Keratinocyte (primary cell): ENCODE results near the gene DPP10. TPM values are rescaled to one million over a fixed set of nuclear protein-coding genes. Genes with fewer than 3 reads are reported as not detected.

ENCODE experiments used
- DNase-seq: peaks from one replicate; pipeline ENCODE4 v3.0.0-alpha.2; 2011; ENCODE audit warnings: low read depth, missing footprints, low spot score
- FAIRE-seq: peaks from 2 replicates; lab custom pipeline; 2011; peaks lifted over from hg19 to GRCh38; lab: Jason Lieb, UNC
- H2AFZ ChIP-seq: 2 replicates; pipeline ENCODE4 v1.6.0; 2012; ENCODE audit warnings: low read length, control low read depth, inconsistent platforms; ENCODE audit not compliant: control insufficient read depth
- H3K27ac ChIP-seq: 2 replicates; pipeline ENCODE4 v1.5.1; 2011; ENCODE audit warnings: low read length; ENCODE audit not compliant: control insufficient read depth, insufficient read depth
- H3K27me3 ChIP-seq: 3 replicates; pipeline ENCODE4 v1.6.0; 2011; ENCODE audit warnings: low read length; ENCODE audit not compliant: control insufficient read depth, insufficient read depth; ENCODE audit errors: extremely low read depth
- H3K36me3 ChIP-seq, 2 experiments: 2 replicates in 1 of 2; 3 replicates in 1 of 2; pipeline ENCODE4 v1.5.1; 2011; ENCODE audit warnings: low read length in 2 of 2, mild to moderate bottlenecking in 1 of 2; ENCODE audit not compliant: control insufficient read depth in 2 of 2, insufficient read depth in 2 of 2; ENCODE audit errors: extremely low read depth in 1 of 2
- H3K4me1 ChIP-seq: 3 replicates; pipeline ENCODE4 v1.5.1; 2011; ENCODE audit warnings: low read length; ENCODE audit not compliant: control insufficient read depth, insufficient read depth; ENCODE audit errors: extremely low read depth
- H3K4me2 ChIP-seq: 3 replicates; pipeline ENCODE4 v1.6.0; 2011; ENCODE audit warnings: low read depth, low read length; ENCODE audit not compliant: control insufficient read depth, insufficient read depth; ENCODE audit errors: extremely low read depth
- H3K4me3 ChIP-seq, 3 experiments: fragments of 200-600 bp in 1 of 3; sonication (generic) in 1 of 3; 2 replicates in 2 of 3; 3 replicates in 1 of 3; pipeline ENCODE4 v1.5.1; 2011 to 2016; ENCODE audit warnings: low read length in 3 of 3, mild to moderate bottlenecking in 3 of 3, control low read depth in 2 of 3, inconsistent platforms in 1 of 3, low read depth in 1 of 3, mixed read lengths in 1 of 3, mixed run types in 1 of 3, moderate library complexity in 1 of 3; ENCODE audit not compliant: control insufficient read depth in 2 of 3, insufficient read depth in 2 of 3; ENCODE audit errors: extremely low read depth in 1 of 3
- H3K79me2 ChIP-seq: 2 replicates; pipeline ENCODE4 v1.6.0; 2012; ENCODE audit warnings: low read length; ENCODE audit not compliant: control insufficient read depth, insufficient read depth
- H3K9ac ChIP-seq: 3 replicates; pipeline ENCODE4 v1.6.0; 2011; ENCODE audit warnings: low read length; ENCODE audit not compliant: control insufficient read depth, insufficient read depth; ENCODE audit errors: extremely low read depth
- H3K9me1 ChIP-seq: 3 replicates; pipeline ENCODE4 v1.6.0; 2011; ENCODE audit warnings: low read length; ENCODE audit not compliant: control insufficient read depth, insufficient read depth; ENCODE audit errors: extremely low read depth
- H3K9me3 ChIP-seq: 2 replicates; pipeline ENCODE4 v1.5.1; 2012; ENCODE audit warnings: low read depth, low read length; ENCODE audit not compliant: control insufficient read depth
- H4K20me1 ChIP-seq: 3 replicates; pipeline ENCODE4 v1.6.0; 2011; ENCODE audit warnings: low read length; ENCODE audit not compliant: control insufficient read depth, insufficient read depth; ENCODE audit errors: extremely low read depth
- CTCF ChIP-seq, 3 experiments: IDR thresholded peaks in 1 of 3; conservative IDR thresholded peaks in 1 of 3; optimal IDR thresholded peaks in 1 of 3; 2 replicates in 2 of 3; 3 replicates in 1 of 3; pipeline versions ENCODE3 to v1.5.1; 2011; ENCODE audit warnings: low read length in 3 of 3, mild to moderate bottlenecking in 3 of 3, moderate library complexity in 2 of 3, control low read depth in 1 of 3, inconsistent platforms in 1 of 3; ENCODE audit not compliant: insufficient read depth in 2 of 3; ENCODE audit errors: extremely low read depth in 1 of 3
- EZH2 ChIP-seq: IDR thresholded peaks from one replicate; pipeline ENCODE4 v1.6.1; 2012; ENCODE audit warnings: inconsistent platforms, mild to moderate bottlenecking, low read length, moderate library complexity
- dilution Hi-C: fragments of 300-500 bp; cut with MboI; formaldehyde crosslinking; loops from one replicate; pipeline ENCODE4 v1.7.0; 2020; ENCODE audit warnings: low sequenced_read_pairs; ENCODE audit not compliant: extremely low pct_ligation_motif_present
- polyA plus RNA-seq, 5 experiments: library from polyadenylated mRNA; depleted of rRNA in 3 of 5; stranded (reverse) in 3 of 5; stranded (forward) in 1 of 5; unstranded in 1 of 5; fragments of >200 nt; gene quantifications; 1 replicate in 1 of 5; 2 replicates in 3 of 5; 3 replicates in 1 of 5; pipeline versions ENCODE4 v1.2.1 to v1.2.3, GENCODE V29; 2011 to 2012; ENCODE audit warnings: missing spikeins in 2 of 5, low read depth in 1 of 5, low replicate concordance in 1 of 5

The DPP10 gene
- polyA plus RNA-seq, 1 donor (not counting 4 experiments of a cell fraction or from before 2014, with no cell fraction given) = not detected

- TF ChIP-seq EZH2 (no peak), CTCF (optimal IDR thresholded peaks at IDR 0.05 in 1 of 3, IDR thresholded peaks at IDR 0.05 in 1 of 3, conservative IDR thresholded peaks at IDR 0.05 in 1 of 3; ENCODE audit: extremely low read depth in 1 of 3, insufficient read depth in 2 of 3, low read length in 3 of 3) (no peak)
- Histone ChIP-seq H3K9ac (no peak overlapping the region), H3K27ac (no peak overlapping the region), H3K9me3 (no peaks in the 10 kb centered on the region), H2AFZ (no peak overlapping the region), H3K36me3 (no peaks in the 10 kb centered on the region), H4K20me1 (no peaks in the 10 kb centered on the region), H3K4me2 (no peak overlapping the region), H3K79me2 (no peaks in the 10 kb centered on the region), H3K9me1 (no peaks in the 10 kb centered on the region), H3K27me3 (no peaks in the 10 kb centered on the region), H3K4me1 (no peaks in the 10 kb centered on the region), H3K4me3 (no peak overlapping the region)
- no peak for DNase-seq
- dilution Hi-C loops = no loop called here
- FAIRE-seq = no peak
Observed at GRCh38 chr2:115558725-115559124, 1116.3 kb downstream of the DPP10 start.

GRCh38 chr2:115560666-115561065 is 1118.2 kb downstream of the DPP10 start:
- H2AFZ ChIP-seq = no peak overlapping the region
- DNase-seq (no peak), FAIRE-seq (no peak)
- no peak overlapping the region for H3K9ac ChIP-seq
- H3K79me2 ChIP-seq = no peaks in the 10 kb centered on the region
- no peaks in the 10 kb centered on the region for H3K9me1 ChIP-seq
- no peaks in the 10 kb centered on the region for H3K9me3 ChIP-seq
- H3K4me2 ChIP-seq = no peak overlapping the region
- H3K4me3 ChIP-seq = no peak overlapping the region
- H3K27me3 ChIP-seq = no peaks in the 10 kb centered on the region
- H3K4me1 ChIP-seq = no peaks in the 10 kb centered on the region
- H3K27ac ChIP-seq = no peak overlapping the region
- dilution Hi-C loops = no loop called here
- H4K20me1 ChIP-seq = no peaks in the 10 kb centered on the region
- H3K36me3 ChIP-seq = no peaks in the 10 kb centered on the region
- no peak for TF ChIP-seq EZH2
- no peak for TF ChIP-seq CTCF (optimal IDR thresholded peaks at IDR 0.05 in 1 of 3, IDR thresholded peaks at IDR 0.05 in 1 of 3, conservative IDR thresholded peaks at IDR 0.05 in 1 of 3; ENCODE audit: extremely low read depth in 1 of 3, insufficient read depth in 2 of 3, low read length in 3 of 3)
